ENCODE measurements around the gene FOSL1. TPM values are rescaled to one million over a fixed set of nuclear protein-coding genes. Genes with fewer than 3 reads are reported as not detected.

Gene FOSL1
- total RNA-seq, 1 experiment from 2014 or later, result 2.7 TPM

- ChIA-PET POLR2A (interaction anchor here (0.5 kb wide), 1 partner anchor 40 kb away, joined by 9 read pairs; no protein-coding TSS in a partner anchor), CTCF (interaction anchor here (0.6 to 7.8 kb wide), 36 partner anchors 11 to 428 kb away, joined by 3 to 241 read pairs (median 4); partner anchors contain the start of genes AP5B1, BANF1, CFL1 and EIF1AD)
- DNase-seq, result peak; percentile 77 to 90
- H3K4me1 ChIP-seq, result peaks cover 20% of the 10 kb centered on the region
- no peak overlapping the region for H3K27ac Mint-ChIP-seq (ENCODE audit: unreplicated experiment)
- H3K9me3 ChIP-seq, result no peaks in the 10 kb centered on the region
- BruUV-seq (replicated peaks), result no TSS peak
- H3K4me1 Mint-ChIP-seq (ENCODE audit: low read depth, unreplicated experiment), result peaks cover 22% of the 10 kb centered on the region
- no peaks in the 10 kb centered on the region for H3K9me3 Mint-ChIP-seq (ENCODE audit: unreplicated experiment)
- intact Hi-C loops (cut with micrococcal nuclease; ENCODE audit: unreplicated experiment), result loop anchor here (1.0 kb wide), 2 partner anchors 27 to 105 kb away; no protein-coding TSS in a partner anchor
- no peaks in the 10 kb centered on the region for H3K27me3 Mint-ChIP-seq (ENCODE audit: insufficient read depth, unreplicated experiment)
- peaks cover 4% of the 10 kb centered on the region for H3K36me3 ChIP-seq (ENCODE audit: control insufficient read depth, insufficient read depth, low read length)
- H3K27me3 ChIP-seq (replicated peaks; ENCODE audit: control insufficient read depth, insufficient read depth, low read length), result no peaks in the 10 kb centered on the region
- peak; percentile 98 to 100 for TF ChIP-seq CTCF (IDR thresholded peaks at IDR 0.05; ENCODE audit: insufficient read depth in 1 of 2, low read depth in 1 of 2, low read length in 1 of 2, severe bottlenecking in 1 of 2, unreplicated experiment in 1 of 2)
- H3K36me3 Mint-ChIP-seq (ENCODE audit: insufficient read depth, unreplicated experiment), result peaks cover 45% of the 10 kb centered on the region
- H3K4me3 Mint-ChIP-seq (ENCODE audit: unreplicated experiment), result no peak overlapping the region
- H3K4me3 ChIP-seq (ENCODE audit: low read depth, low read length), result no peak overlapping the region
These were observed 15.5 kb downstream of the FOSL1 start for GRCh38 chr11:65884716-65885092.

- no peaks in the 10 kb centered on the region for H3K9me3 Mint-ChIP-seq (ENCODE audit: unreplicated experiment)
- no peak overlapping the region for H3K4me3 Mint-ChIP-seq (ENCODE audit: unreplicated experiment)
- peaks cover 52% of the 10 kb centered on the region for H3K36me3 Mint-ChIP-seq (ENCODE audit: insufficient read depth, unreplicated experiment)
- POLR2A ChIA-PET, result interaction anchor here (0.5 kb wide), 1 partner anchor 40 kb away, joined by 9 read pairs; no protein-coding TSS in a partner anchor
- Histone ChIP-seq H3K4me3 (ENCODE audit: low read depth, low read length) (no peak overlapping the region), H3K4me1 (peaks cover 14% of the 10 kb centered on the region), H3K36me3 (ENCODE audit: control insufficient read depth, insufficient read depth, low read length) (peaks cover 4% of the 10 kb centered on the region), H3K9me3 (no peaks in the 10 kb centered on the region), H3K27me3 (replicated peaks; ENCODE audit: control insufficient read depth, insufficient read depth, low read length) (no peaks in the 10 kb centered on the region)
- no peaks in the 10 kb centered on the region for H3K27me3 Mint-ChIP-seq (ENCODE audit: insufficient read depth, unreplicated experiment)
- no peak overlapping the region for H3K27ac Mint-ChIP-seq (ENCODE audit: unreplicated experiment)
- CTCF ChIA-PET, result interaction anchor here (0.6 to 7.8 kb wide), 32 partner anchors 10 to 277 kb away, joined by 3 to 241 read pairs (median 4); partner anchors contain the start of genes AP5B1, BANF1, CFL1 and EIF1AD
- TF ChIP-seq CTCF (IDR thresholded peaks at IDR 0.05; ENCODE audit: insufficient read depth in 1 of 2, low read depth in 1 of 2, low read length in 1 of 2, severe bottlenecking in 1 of 2, unreplicated experiment in 1 of 2), result no peak
- H3K4me1 Mint-ChIP-seq (ENCODE audit: low read depth, unreplicated experiment), result peaks cover 15% of the 10 kb centered on the region
- no peak for DNase-seq
- no TSS peak for BruUV-seq (replicated peaks)
- intact Hi-C loops (cut with micrococcal nuclease; ENCODE audit: unreplicated experiment), result loop anchor here (1.0 kb wide), 2 partner anchors 27 to 105 kb away; no protein-coding TSS in a partner anchor
These were observed 16.1 kb downstream of the FOSL1 start for GRCh38 chr11:65883786-65884715.

GRCh38 chr11:65883058-65883761 is 17.0 kb downstream of the FOSL1 start:
- DNase-seq, result no peak
- Mint-ChIP-seq H3K27ac (ENCODE audit: unreplicated experiment) (no peak overlapping the region), H3K9me3 (ENCODE audit: unreplicated experiment) (no peaks in the 10 kb centered on the region), H3K4me1 (ENCODE audit: low read depth, unreplicated experiment) (peaks cover 12% of the 10 kb centered on the region), H3K4me3 (ENCODE audit: unreplicated experiment) (no peak overlapping the region), H3K27me3 (ENCODE audit: insufficient read depth, unreplicated experiment) (no peaks in the 10 kb centered on the region), H3K36me3 (ENCODE audit: insufficient read depth, unreplicated experiment) (peaks cover 55% of the 10 kb centered on the region)
- intact Hi-C loops (cut with micrococcal nuclease; ENCODE audit: unreplicated experiment), result no loop called here
- H3K36me3 ChIP-seq (ENCODE audit: control insufficient read depth, insufficient read depth, low read length), result peaks cover 4% of the 10 kb centered on the region
- H3K4me3 ChIP-seq (ENCODE audit: low read depth, low read length), result no peak overlapping the region
- TF ChIP-seq CTCF (IDR thresholded peaks at IDR 0.05; ENCODE audit: insufficient read depth in 1 of 2, low read depth in 1 of 2, low read length in 1 of 2, severe bottlenecking in 1 of 2, unreplicated experiment in 1 of 2), result no peak
- ChIA-PET CTCF (interaction anchor here (1.6 kb wide), 1 partner anchor 40 kb away, joined by 5 read pairs; no protein-coding TSS in a partner anchor), POLR2A (no interaction called here)
- no peaks in the 10 kb centered on the region for H3K9me3 ChIP-seq
- peaks cover 13% of the 10 kb centered on the region for H3K4me1 ChIP-seq
- H3K27me3 ChIP-seq (replicated peaks; ENCODE audit: control insufficient read depth, insufficient read depth, low read length), result no peaks in the 10 kb centered on the region
- no TSS peak for BruUV-seq (replicated peaks)

Measured in Caco-2 (cell line).